Cardiac muscle cell (in vitro differentiated cells and primary cell): ENCODE data around the gene RBM19. TPM values are rescaled to one million over a fixed set of nuclear protein-coding genes. Genes with fewer than 3 reads are reported as not detected.

Source experiments
- DNase-seq, 2 donors: peaks; one replicate each; pipeline versions ENCODE4 v3.0.0 to v3.0.0-alpha.2; 2010 to 2017; ENCODE audit warnings: low read depth in 1 of 2, low spot score in 1 of 2
- H3K27ac ChIP-seq: fragments of 200-600 bp; sonication (generic); 2 replicates; pipeline ENCODE4 v1.5.1; 2016
- H3K27me3 ChIP-seq: fragments of 200-600 bp; sonication (generic); 2 replicates; pipeline ENCODE4 v1.6.0; 2016; ENCODE audit warnings: control low read depth
- H3K36me3 ChIP-seq: fragments of 200-600 bp; sonication (generic); 2 replicates; pipeline ENCODE4 v1.5.1; 2016; ENCODE audit warnings: control low read depth
- H3K4me1 ChIP-seq: fragments of 200-600 bp; sonication (generic); 2 replicates; pipeline ENCODE4 v1.8.1; 2017; ENCODE audit warnings: low read depth, mild to moderate bottlenecking, mixed run types
- H3K4me3 ChIP-seq: fragments of 200-600 bp; sonication (generic); 2 replicates; pipeline ENCODE4 v1.5.1; 2016; ENCODE audit warnings: mild to moderate bottlenecking
- H3K9me3 ChIP-seq: fragments of 200-600 bp; sonication (generic); 2 replicates; pipeline ENCODE4 v1.5.1; 2017; ENCODE audit warnings: low read depth, mild to moderate bottlenecking, control low read depth
- CTCF ChIP-seq: IDR thresholded peaks from 2 replicates; pipeline ENCODE4 v1.5.1; 2012; ENCODE audit warnings: low read depth, mild to moderate bottlenecking, low read length
- polyA plus RNA-seq: library from polyadenylated mRNA; unstranded; fragments of >200 nt; fragmentation: Nextera tagmentation; extraction: Ambion mirVana; gene quantifications from 2 replicates; pipeline ENCODE4 v1.2.1, GENCODE V29; 2016
- total RNA-seq: library from RNA; depleted of rRNA; stranded (reverse); fragments of >200 nt; gene quantifications from 2 replicates; pipeline ENCODE4 v1.2.3, GENCODE V29; 2016

RBM19 gene
- total and polyA plus RNA-seq, 2 experiments from 2014 or later, result 28.1 to 31.0 TPM

GRCh38 chr12:113990250-113991223 is 24.4 kb upstream of the RBM19 start:
- Histone ChIP-seq H3K4me3 (no peak overlapping the region), H3K4me1 (no peaks in the 10 kb centered on the region), H3K27ac (no peak overlapping the region), H3K36me3 (no peaks in the 10 kb centered on the region), H3K27me3 (peaks cover 30% of the 10 kb centered on the region), H3K9me3 (no peaks in the 10 kb centered on the region)
- DNase-seq, result peak in 1 of 2 donors; percentile 14
- no peak for TF ChIP-seq CTCF

GRCh38 chr12:113988976-113989375 is 22.9 kb upstream of the RBM19 start:
- H3K4me3 ChIP-seq, result no peak overlapping the region
- peaks cover 30% of the 10 kb centered on the region for H3K27me3 ChIP-seq
- DNase-seq, result no peak
- H3K9me3 ChIP-seq, result no peaks in the 10 kb centered on the region
- TF ChIP-seq CTCF, result no peak
- H3K4me1 ChIP-seq, result no peaks in the 10 kb centered on the region
- no peaks in the 10 kb centered on the region for H3K36me3 ChIP-seq
- no peak overlapping the region for H3K27ac ChIP-seq

GRCh38 chr12:113988064-113988451 is 21.9 kb upstream of the RBM19 start:
- Histone ChIP-seq H3K4me3 (no peak overlapping the region), H3K27me3 (peaks cover 28% of the 10 kb centered on the region), H3K27ac (no peak overlapping the region), H3K36me3 (no peaks in the 10 kb centered on the region), H3K9me3 (no peaks in the 10 kb centered on the region), H3K4me1 (no peaks in the 10 kb centered on the region)
- no peak for TF ChIP-seq CTCF
- DNase-seq, result no peak

GRCh38 chr12:113987261-113988063 is 21.3 kb upstream of the RBM19 start:
- DNase-seq, result no peak
- no peak for TF ChIP-seq CTCF
- H3K9me3 ChIP-seq, result no peaks in the 10 kb centered on the region
- no peaks in the 10 kb centered on the region for H3K36me3 ChIP-seq
- H3K4me1 ChIP-seq, result no peaks in the 10 kb centered on the region
- H3K27me3 ChIP-seq, result peaks cover 25% of the 10 kb centered on the region
- no peak overlapping the region for H3K27ac ChIP-seq
- no peak overlapping the region for H3K4me3 ChIP-seq

GRCh38 chr12:113984464-113984863 is 18.3 kb upstream of the RBM19 start:
- no peak for DNase-seq
- H3K27ac ChIP-seq, result no peak overlapping the region
- no peak for TF ChIP-seq CTCF
- no peaks in the 10 kb centered on the region for H3K9me3 ChIP-seq
- no peak overlapping the region for H3K4me3 ChIP-seq
- no peaks in the 10 kb centered on the region for H3K4me1 ChIP-seq
- peaks cover 22% of the 10 kb centered on the region for H3K27me3 ChIP-seq
- no peaks in the 10 kb centered on the region for H3K36me3 ChIP-seq
